ENCODE data around the gene KY. TPM values are rescaled to one million over a fixed set of nuclear protein-coding genes. Genes with fewer than 3 reads are reported as not detected.
A peak's percentile ranks its signal among the peaks of the same experiment; 100 is the strongest.
"Not testable (repeated sequence)": the region's sequence is repeated elsewhere in the genome, so short reads cannot be mapped to it uniquely, and the experiment has no call there.

The KY gene
- total RNA-seq, 1 donor from 2014 or later, result 0.24 TPM

GRCh38 chr3:134597390-134597970 is 53.3 kb downstream of the KY start:
- Histone ChIP-seq H3K27ac (no peak overlapping the region), H3K36me3 (no peaks in the 10 kb centered on the region), H3K27me3 (ENCODE audit: low read depth) (no peaks in the 10 kb centered on the region), H3K9me3 (no peaks in the 10 kb centered on the region), H3K4me1 (no peaks in the 10 kb centered on the region), H3K4me3 (no peak overlapping the region)
- ATAC-seq, result peak in 1 of 2 donors; percentile 7
- no peak for DNase-seq
- intact Hi-C loops (cut with DNase I), result no loop called here
- no peak for TF ChIP-seq CTCF (IDR thresholded peaks at IDR 0.05)

- not testable (repeated sequence) for DNase-seq, H3K9me3 ChIP-seq, ATAC-seq
These were observed 55.8 kb downstream of the KY start for GRCh38 chr3:134594986-134595385.

GRCh38 chr3:134594331-134594741 is 56.5 kb downstream of the KY start:
- intact Hi-C loops (cut with DNase I), result no loop called here
- no peak overlapping the region for H3K27ac ChIP-seq
- no peaks in the 10 kb centered on the region for H3K9me3 ChIP-seq
- DNase-seq (no peak), ATAC-seq (no peak)
- H3K36me3 ChIP-seq, result no peaks in the 10 kb centered on the region
- H3K27me3 ChIP-seq (ENCODE audit: low read depth), result no peaks in the 10 kb centered on the region
- no peak for TF ChIP-seq CTCF (IDR thresholded peaks at IDR 0.05)
- no peak overlapping the region for H3K4me3 ChIP-seq
- no peaks in the 10 kb centered on the region for H3K4me1 ChIP-seq

More at GRCh38 chr3:134594986-134595385, 55.8 kb downstream of the KY start:
- H3K4me3 ChIP-seq; intact Hi-C loops (cut with DNase I); H3K27ac ChIP-seq; H3K27me3 ChIP-seq (ENCODE audit: low read depth); H3K36me3 ChIP-seq; H3K4me1 ChIP-seq: not testable (repeated sequence)

GRCh38 chr3:134592806-134593205 is 58.0 kb downstream of the KY start:
- H3K4me3 ChIP-seq, result no peak overlapping the region
- no peak overlapping the region for H3K27ac ChIP-seq
- no peak for TF ChIP-seq CTCF (IDR thresholded peaks at IDR 0.05)
- no peaks in the 10 kb centered on the region for H3K9me3 ChIP-seq
- intact Hi-C loops (cut with DNase I), result no loop called here
- no peak for ATAC-seq
- no peaks in the 10 kb centered on the region for H3K36me3 ChIP-seq
- H3K27me3 ChIP-seq (ENCODE audit: low read depth), result no peaks in the 10 kb centered on the region
- no peaks in the 10 kb centered on the region for H3K4me1 ChIP-seq
- no peak for DNase-seq

GRCh38 chr3:134590766-134591165 is 60.1 kb downstream of the KY start:
- no peaks in the 10 kb centered on the region for H3K9me3 ChIP-seq
- H3K4me3 ChIP-seq, result no peak overlapping the region
- DNase-seq (no peak), ATAC-seq (no peak)
- no peak overlapping the region for H3K27ac ChIP-seq
- no peaks in the 10 kb centered on the region for H3K36me3 ChIP-seq
- no peaks in the 10 kb centered on the region for H3K4me1 ChIP-seq
- no peaks in the 10 kb centered on the region for H3K27me3 ChIP-seq (ENCODE audit: low read depth)
- intact Hi-C loops (cut with DNase I), result no loop called here
- TF ChIP-seq CTCF (IDR thresholded peaks at IDR 0.05), result no peak

GRCh38 chr3:134579141-134579665 is 71.6 kb downstream of the KY start:
- ATAC-seq (no peak), DNase-seq (no peak)
- Histone ChIP-seq H3K4me3 (no peak overlapping the region), H3K4me1 (no peaks in the 10 kb centered on the region), H3K9me3 (no peaks in the 10 kb centered on the region), H3K27me3 (ENCODE audit: low read depth) (no peaks in the 10 kb centered on the region), H3K36me3 (no peaks in the 10 kb centered on the region), H3K27ac (no peak overlapping the region)
- intact Hi-C loops (cut with DNase I), result no loop called here
- TF ChIP-seq CTCF (IDR thresholded peaks at IDR 0.05), result no peak

All from lower lobe of right lung (tissue), 2 donors.